T-helper 22 cell (primary cell): ENCODE measurements around the gene NEK8.
A peak's percentile ranks its signal among the peaks of the same experiment; 100 is the strongest.

Experiments used
- DNase-seq: peaks from one replicate; pipeline ENCODE4 v3.0.0-alpha.2; 2020; ENCODE audit warnings: low read depth

NEK8 gene

DNA sequence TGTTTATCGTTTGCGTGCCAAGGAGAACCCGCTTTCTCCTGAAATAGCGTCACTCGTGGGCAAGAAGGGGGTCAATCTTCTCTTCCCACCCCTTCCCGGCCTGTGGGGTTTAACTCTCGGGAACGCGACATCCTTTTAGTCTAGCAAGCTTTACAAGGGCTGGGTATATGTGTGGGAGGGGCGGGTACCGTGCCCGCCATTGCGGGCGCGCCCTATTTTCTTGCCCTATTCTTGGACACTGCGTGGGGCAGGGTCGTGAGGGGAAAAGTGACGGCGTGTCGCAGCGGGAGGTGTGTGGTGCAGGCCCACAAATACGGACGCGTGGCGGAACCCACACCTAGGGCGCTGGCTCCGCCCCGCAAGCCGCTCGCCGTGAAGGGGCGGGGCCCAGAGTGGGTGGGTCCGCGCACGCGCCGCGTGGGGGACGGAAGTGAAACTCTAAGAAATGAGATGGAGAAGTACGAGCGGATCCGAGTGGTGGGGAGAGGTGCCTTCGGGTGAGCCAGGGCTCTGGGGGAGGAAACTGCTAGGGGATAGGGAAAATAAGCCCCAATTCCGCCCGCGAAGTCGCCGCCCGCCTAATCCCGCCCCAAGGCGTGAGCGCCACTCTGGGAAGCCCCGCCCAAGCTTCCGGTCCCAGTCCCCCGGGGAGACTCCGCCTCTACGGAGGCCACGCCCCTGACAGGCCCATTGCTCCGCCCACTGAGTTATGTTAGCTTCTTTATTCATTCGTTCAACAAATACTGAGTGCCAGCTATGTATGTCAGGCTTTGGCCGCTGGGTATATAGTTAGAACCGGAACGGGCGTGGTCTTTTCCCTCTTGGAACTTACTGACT is at the start of gene NEK8:
NEK8 (plus strand) TSS at position 425 of the 837 bp plus-strand sequence; CDS start at position 451, 26 bp downstream.
- peak; percentile 90 for DNase-seq

DNA sequence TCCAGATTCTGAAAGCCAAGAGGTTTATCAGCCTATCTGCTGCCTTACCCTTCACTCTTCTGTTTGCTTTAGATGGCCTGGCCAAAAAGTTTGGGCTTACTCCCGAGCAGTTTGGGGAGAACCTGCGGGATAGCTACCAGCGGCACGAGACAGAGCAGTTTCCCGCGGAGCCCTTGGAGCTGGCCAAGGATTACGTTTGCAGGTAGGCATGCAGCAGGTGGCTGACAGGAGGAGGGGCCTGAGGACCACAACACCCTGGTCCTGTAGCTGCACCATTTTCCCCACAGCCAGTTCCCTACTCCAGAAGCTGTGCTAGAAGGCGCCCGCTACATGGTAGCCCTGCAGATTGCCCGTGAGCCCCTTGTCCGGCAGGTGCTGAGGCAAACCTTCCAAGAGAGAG is 45.9 kb upstream of the NEK8 start:
- no peak for DNase-seq

DNA sequence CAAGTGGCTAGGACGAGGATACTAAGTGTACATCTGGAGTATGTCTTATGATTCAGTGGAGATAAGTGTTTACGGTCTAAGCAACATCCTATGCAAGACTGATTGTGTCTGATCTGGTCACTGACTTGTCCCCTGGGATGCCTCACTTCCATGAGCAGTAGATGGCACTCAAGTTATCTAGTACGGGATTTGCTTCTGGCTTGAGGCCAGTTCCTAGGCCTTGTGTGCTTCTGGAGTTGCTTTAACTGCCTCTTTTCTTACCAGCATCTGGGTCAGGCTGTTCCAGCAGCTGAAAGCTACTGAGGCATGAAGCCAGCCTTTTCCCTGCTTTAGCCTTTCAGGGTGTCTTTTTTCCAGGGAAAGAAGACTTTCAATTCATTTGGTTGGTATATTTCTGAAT is 43.6 kb upstream of the NEK8 start:
- DNase-seq: no peak

DNA sequence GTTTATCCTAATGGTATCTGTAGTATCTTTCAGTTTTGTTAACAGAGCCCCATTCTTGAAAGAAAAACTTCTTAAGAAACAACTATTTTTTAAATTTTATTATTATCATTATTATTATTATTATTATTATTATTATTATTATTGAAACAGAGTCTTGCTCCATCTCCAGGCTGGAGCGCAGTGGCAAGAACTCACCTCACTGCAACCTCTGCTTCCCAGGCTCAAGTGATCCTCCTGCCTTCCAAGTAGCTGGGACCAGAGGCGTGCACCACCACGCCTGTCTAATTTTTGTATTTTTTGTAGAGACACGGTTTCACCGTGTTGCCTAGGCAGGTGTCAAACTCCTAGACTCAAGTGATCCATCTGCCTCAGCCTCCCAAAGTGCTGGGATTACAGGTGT is 43.2 kb upstream of the NEK8 start:
- no peak for DNase-seq

DNA sequence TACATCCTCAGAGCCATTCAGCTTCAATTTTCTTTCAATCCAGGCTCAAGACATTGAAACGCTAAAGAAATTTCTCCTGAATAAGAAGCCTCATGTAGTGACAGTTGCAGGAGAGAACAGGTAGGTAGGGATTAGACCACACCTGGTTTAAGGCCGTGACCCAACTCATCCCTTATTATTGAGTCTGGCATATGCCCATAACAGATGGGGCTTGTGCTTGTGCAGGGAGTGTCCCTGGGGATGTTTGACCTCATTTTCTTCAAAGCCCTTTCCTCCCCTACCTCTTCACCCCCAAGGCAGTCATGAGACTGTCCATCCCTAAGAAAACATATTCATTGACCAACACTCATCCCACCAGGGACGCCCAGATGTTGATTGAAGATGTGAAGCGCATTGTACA is 42.3 kb upstream of the NEK8 start:
- DNase-seq: no peak

DNA sequence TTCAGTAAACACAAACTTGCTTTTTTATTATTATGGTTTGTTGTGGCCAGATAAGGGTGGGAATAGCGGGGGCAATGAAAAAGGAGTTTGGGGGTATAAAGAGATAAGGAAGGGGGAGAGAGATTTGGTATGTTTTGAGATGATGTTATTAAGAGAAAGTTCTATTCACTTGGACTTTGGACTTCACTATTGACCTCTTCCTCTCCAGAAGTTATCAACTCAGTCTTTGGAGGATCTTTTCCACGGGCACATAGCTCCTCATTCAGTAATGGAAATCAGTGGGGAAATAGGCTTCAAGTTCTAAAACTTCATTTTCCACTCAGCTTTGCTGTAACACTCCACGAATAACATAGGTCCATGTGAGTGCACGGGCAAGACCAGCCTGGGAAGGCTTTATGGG is 40.1 kb upstream of the NEK8 start:
- no peak for DNase-seq

DNA sequence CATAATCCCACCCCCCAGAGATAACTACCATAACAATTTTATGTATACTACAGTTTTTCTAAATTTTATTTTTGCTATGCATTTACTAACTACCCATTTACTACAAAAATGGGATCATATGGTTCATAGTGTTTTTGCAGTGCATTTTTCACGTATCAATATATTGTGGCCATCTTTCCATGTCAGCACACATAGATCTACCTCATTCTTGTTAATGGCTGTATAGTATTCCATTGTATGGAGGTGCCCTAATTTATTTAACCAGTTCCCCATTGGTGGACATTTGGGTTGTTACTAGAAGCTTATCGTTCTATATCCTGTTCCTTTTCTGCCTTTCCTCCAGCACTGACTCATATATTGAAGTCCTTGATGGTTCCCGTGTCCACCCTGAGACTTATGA is 39.6 kb upstream of the NEK8 start:
- no peak for DNase-seq

DNA sequence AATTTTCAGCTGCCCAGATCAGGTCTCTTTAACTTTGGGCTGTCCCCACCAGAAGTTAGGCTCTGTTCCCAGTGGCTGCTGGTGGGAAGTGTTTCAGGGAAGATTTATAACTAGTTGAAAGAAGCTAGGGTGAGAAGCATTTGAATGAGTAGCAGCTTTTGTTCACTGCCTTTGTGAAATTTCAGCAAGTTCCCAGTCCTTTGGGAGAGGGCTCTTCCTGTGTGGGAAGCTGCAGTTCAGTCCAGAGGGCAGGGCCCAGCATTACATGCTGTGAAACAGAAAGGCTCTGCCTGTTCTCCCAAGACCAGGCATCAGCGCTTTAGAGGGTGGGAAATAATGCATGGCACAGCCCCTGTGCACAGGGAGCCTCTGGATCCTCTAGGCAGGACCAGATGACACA is 34.7 kb upstream of the NEK8 start:
- no peak for DNase-seq

DNA sequence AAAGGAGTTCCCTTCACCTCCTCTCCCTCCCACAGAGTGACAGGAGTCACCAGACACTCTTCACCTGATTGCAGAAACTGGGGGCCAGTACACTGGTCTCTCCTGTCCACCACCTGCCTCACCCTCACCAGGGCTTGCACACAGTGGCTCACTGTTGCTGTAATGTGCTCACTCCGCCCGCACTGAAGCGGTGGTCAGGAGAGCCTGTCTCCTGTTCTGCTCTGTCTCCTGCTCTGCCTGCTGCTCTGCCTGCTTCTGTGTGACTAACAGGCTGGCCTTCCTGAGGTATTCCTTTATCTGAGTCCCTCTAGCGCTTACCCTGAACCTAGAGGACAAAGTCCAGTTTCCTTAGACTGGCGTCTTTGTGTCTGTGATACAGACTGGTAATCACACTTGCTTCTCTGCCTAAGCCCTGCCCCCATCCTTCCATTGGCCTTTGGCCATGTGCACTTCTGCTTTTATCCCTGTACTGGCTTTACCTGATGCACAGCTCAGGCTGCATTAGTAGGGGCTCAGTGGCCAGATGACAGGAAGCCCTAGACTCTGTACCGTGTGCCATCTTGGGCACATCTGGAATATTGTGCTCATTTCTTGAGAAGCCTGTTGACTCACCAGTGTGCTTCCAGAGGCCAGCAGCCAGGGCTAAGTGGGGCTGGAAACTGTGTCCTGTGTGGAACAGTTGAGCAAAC is 30.2 kb upstream of the NEK8 start:
- no peak for DNase-seq

DNA sequence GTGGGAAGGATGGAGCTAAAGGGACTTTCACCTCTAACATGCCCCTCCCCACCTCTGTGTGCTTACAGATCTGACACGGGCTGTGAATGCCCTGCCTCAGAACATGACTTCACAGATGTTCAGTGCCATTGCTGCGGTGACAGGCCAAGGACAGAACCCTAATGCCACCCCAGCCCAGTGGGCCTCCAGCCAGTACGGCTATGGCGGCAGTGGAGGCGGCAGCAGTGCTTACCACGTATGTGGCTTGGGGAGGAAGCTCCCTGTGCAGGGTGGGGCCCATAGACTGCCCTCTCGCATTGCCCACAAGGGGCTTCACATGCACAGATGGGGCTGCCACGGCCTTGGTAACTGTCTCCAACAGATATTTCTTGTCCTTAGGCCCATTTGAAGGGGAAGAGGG is 28.3 kb upstream of the NEK8 start:
- no peak for DNase-seq

DNA sequence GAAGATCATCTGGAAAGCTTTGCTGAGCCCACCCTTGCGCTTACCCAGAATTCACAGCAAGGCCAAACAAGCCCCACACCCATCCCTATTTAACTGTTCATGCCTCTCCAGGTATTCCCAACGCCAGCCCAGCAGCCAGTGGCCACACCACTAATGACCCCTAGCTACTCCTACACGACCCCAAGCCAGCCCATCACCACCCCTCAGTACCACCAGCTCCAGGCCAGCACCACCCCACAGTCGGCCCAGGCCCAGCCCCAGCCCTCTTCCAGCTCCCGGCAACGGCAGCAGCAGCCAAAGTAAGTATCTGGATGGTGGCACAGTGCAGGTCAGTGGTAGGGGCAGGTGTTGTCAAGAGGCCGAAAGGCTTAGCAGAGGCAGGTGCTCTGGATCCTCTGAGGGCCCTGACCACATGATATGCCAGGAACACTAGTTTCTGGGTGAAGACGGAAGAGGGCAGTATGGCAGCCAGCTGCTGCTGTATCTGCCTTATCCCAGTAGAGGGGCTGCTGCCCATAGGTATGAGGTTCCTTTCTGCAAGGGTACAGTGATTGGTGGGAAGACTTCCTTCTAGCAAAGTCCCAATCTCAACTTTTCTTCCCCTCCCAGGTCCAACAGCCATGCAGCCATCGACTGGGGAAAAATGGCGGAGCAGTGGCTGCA is 27.6 kb upstream of the NEK8 start:
- DNase-seq: no peak

DNA sequence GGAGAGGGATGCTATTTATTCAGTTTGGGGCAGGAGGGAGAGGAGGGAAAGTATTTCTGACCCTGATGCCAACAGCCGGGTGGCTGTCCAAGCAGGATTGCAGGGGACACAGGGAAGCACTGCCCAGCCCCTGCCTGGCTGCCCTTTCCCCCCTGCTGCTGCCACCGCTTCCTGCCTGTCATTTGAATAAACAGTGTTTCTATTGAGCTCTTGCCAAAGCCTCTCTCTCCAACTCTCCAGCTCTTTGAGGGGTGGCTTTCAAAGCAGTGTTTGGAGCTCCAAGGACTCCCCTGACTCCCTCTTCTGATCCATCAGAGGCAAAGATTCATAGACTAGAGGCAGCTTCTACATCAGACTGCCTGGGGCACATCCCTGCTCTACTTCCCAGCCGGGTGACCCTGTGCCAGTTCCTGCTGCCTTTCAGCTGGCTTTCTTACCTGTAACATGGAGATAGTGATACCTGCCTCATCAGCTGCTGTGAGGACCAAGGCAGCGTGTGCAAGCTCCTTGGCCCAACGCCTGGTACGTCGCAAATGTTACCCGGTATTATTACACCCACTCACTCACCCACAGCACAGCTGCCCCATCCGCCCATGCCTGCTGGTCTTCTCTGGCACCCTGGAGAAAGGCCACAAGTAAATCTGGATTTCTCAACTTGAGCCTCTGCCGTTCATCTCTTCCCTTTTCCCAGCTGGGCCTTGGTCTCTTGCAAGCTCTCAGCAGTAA is 26.4 kb upstream of the NEK8 start:
- DNase-seq: no peak

DNA sequence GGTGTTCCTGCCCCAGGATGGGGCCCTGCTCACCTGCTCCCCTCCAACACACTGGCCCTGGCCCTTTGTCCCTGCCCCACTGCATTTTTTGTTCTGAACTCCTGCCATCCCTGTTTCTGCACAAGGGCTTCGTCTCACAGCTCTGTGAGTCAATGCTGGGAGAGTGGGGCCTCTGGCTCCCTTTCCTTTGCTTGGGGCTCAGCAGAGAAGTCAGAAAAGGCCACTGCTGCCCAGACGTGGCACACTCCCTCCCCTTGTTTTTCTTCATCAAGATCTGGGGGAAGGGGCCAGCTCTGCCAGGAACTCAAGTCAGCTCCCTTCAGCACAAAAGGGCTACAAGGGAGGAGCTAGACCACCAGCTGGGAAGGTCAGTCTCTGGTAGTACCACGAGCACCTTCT is 25.8 kb upstream of the NEK8 start:
- no peak for DNase-seq

DNA sequence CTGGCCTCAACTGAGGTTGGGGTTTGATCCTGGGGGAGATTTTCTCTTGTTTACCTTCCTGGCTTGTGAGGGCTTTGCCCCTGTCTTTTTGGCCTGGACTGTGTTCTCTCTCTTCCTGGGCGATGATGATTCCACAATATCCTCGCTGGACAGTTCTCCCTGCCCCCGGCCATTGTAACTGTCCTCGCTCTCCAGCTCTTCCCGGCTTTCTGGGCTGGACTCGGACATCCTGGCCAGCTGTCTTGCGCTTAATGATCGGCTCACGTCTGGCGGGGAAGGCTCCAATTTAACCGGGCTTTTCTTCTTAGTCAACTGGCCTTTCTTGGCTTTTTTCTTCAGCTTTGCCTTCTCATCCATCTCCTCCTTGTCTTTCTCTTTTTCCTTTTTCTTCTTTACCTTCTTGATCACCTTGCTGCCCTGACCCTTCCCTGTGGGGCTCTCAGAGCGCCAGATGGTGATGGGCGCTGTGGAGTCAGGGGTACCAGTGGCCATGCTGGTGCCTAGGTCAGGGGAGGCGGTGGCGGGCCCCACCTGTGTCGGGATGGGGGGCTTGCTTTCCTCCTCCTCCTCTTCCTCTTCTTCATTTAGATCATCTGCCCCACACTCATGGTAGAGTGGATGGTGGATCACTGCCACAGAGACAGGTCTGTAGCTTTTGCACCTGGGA is 24.9 kb upstream of the NEK8 start:
- DNase-seq: no peak

DNA sequence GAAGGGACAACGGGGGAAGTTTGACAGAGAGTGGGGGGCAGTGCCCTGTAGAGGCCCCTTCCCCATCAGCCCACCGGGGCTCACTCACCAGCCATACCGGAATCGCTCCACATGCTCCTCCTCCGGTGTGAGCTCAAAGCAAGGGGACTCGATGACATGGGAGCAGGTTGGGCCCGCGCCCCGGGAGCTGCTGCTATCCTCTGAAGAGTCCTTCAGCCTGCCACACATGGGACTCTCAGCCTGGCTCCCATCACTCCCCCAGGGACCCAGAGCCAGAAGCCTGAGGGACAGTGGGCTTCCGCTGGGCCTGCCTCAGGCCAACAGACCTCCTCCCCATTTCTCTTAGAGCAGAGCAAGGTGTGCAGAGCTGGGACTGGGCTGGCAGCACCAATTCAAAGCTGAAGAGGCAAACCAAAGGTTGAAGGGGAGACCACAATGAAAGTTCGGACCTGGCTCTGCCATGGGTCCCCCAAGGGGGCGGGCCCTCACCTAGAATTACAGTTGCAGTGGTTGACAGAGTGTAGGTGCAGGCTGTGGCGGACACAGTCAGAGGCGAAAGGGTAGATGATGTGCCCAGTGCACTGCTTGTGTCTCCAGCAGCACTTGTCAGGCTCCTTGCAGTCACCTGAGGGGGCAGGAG is 24.2 kb upstream of the NEK8 start:
- DNase-seq: no peak

DNA sequence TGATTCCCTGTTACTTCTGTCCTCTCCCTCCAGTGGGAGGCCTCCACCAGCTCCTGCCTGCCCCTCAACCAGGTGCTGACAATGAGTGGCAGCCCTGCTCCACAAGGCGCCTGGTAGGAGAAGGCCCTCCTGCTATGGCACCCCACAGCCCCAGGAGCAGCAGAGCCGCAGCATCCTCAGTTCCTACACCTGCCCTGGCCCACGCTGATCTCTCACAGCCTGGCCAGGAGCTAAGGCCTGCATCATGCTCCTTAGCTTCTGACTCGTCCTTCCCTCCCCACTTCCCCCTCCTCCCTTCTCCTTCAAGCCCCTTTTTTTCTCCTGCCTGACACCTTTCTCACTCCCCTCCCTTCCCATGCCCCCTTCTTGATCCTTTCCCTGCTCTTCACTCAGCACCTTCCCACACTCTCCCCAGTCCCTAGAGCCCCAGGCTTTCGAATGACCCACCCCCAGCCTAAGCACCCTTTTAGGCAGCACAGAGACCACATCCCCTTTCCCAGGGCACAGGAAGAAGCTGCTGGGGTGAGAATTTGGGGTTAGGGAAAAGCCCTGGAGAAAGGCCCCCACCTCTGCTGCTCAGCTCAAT is 23.4 kb upstream of the NEK8 start:
- no peak for DNase-seq

DNA sequence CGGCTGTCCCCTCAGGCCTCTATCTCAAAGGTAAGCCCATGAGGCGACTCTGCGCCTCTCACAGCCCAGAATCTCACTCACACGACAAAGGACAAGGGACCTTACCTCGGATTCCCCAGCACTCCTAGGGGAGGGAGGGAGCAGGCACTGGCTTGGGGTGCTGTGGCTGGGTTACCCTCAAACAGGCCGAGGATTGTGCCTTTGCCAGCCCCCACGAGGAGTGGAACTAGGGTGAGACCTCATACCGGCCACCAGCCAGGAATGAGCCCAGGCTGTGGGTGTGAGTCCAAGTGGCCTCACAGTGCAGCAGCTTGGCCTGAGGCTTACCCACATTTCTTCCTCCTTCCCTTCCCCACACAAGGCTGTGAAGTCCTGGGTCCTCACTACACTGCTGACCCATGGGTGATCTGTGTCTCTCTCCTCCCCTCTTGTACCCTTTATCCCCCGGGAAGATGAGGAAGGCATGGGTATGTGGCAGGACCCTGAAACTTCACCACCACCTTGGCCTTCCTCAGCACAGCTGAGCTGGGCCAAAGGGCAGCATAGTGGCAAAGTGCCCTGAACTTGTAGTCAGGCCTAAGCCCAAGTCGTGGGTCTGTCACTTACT is 22.8 kb upstream of the NEK8 start:
- DNase-seq: no peak

DNA sequence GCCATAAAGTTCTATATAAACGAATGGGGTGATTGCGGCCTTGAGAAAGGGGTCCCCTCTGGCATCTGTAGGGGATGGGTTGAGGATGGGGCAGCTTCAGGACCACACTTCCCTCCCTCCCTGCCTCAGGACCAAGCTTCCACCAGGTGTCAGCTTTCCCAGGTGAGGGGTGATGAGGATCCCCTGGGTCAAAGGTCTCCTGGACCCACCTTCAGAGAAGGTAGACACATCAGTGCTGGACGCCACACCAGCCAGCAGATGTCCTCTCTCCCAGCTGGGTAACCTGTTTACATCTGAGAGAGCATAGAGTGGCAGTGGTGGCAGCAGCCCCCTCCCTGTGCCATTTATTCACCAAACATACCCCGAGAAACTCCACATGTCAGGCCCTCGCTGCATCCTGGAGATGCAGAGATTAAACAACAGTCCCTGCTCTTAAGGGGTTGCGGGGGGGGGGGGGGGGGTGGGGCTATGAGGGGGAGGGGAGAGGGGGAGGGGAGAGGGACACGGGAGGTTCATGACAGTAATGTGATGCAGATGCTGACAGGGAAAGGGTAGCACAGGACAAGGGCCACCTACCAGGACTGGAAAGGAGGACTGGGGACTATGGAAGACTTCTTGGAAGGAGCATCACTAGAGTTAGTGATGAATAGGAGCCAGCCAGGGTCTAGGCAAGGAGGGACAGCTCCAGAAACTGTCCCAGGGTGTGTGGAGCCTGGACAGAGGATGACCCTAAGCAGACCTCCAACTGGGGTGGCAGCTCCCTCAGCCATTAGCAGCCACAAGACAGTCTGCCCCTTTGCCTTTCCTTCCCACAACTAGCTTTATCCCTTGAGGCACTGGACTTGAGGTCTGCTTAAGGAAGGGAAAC is 21.9 kb upstream of the NEK8 start:
- no peak for DNase-seq

DNA sequence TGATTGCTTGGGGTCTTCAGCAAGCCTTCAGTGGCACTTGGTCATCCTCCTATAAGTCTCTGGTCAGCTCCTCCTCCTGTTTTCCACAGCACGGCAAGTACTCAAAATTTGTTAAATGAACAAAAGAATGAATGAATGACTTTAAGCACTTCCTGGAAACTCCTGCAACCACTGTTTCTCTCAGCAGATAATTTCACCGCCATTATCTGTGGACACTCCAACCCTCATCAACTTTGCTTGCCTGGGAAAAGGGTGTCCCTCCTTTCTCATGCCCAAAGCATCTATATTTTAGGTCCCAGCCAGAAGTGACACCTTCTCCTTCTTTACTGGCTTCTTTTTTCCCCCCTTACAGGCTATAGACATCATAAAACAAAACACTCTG is 21.3 kb upstream of the NEK8 start:
- no peak for DNase-seq
